Fibroblast of villous mesenchyme (primary cell): ENCODE measurements around the gene DHRS2. TPM values are rescaled to one million over a fixed set of nuclear protein-coding genes. Genes with fewer than 3 reads are reported as not detected.

ENCODE experiments used
- DNase-seq: peaks from one replicate; pipeline ENCODE4 v3.0.0-alpha.2; 2010; ENCODE audit warnings: low read depth
- H3K4me3 ChIP-seq: 2 replicates; pipeline ENCODE4 v1.5.1; 2011; ENCODE audit warnings: low read depth, mild to moderate bottlenecking, low read length
- total RNA-seq: library from RNA; depleted of rRNA; stranded (reverse); fragments of >200 nt; gene quantifications from 2 replicates; pipeline ENCODE4 v1.2.3, GENCODE V29; 2012
- TF ChIP-seq, protein P1 (sequence below): IDR thresholded peaks from 2 replicates; pipeline ENCODE4 v1.5.1; 2012; ENCODE audit warnings: low read depth, mild to moderate bottlenecking, low read length; ENCODE audit not compliant: insufficient read depth

Gene DHRS2
- total RNA-seq, 1 donor = 0.43 TPM

DNA sequence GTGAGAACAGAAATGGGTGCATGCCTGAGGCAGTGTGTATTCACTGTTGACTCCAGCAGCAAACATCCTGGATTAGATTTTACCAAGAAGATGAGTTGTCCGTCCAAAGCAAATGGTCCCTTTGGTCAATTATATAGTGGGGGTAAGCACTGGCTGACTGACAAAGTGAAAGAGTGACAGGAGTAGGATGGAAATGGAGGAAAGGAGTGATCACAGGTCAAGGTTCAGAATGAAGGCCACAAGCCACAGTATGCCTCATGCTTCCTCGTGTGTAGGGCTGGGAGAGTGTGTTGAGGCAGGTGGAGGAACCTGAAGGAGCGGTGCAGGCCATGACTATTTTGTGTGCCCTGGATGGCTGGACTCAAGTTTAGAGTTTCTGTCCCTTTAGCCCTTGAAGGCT, 14.3 kb downstream of the DHRS2 start:
- TF ChIP-seq, protein P1, sequence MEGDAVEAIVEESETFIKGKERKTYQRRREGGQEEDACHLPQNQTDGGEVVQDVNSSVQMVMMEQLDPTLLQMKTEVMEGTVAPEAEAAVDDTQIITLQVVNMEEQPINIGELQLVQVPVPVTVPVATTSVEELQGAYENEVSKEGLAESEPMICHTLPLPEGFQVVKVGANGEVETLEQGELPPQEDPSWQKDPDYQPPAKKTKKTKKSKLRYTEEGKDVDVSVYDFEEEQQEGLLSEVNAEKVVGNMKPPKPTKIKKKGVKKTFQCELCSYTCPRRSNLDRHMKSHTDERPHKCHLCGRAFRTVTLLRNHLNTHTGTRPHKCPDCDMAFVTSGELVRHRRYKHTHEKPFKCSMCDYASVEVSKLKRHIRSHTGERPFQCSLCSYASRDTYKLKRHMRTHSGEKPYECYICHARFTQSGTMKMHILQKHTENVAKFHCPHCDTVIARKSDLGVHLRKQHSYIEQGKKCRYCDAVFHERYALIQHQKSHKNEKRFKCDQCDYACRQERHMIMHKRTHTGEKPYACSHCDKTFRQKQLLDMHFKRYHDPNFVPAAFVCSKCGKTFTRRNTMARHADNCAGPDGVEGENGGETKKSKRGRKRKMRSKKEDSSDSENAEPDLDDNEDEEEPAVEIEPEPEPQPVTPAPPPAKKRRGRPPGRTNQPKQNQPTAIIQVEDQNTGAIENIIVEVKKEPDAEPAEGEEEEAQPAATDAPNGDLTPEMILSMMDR = no peak
- DNase-seq = no peak
- no peak overlapping the region for H3K4me3 ChIP-seq

DNA sequence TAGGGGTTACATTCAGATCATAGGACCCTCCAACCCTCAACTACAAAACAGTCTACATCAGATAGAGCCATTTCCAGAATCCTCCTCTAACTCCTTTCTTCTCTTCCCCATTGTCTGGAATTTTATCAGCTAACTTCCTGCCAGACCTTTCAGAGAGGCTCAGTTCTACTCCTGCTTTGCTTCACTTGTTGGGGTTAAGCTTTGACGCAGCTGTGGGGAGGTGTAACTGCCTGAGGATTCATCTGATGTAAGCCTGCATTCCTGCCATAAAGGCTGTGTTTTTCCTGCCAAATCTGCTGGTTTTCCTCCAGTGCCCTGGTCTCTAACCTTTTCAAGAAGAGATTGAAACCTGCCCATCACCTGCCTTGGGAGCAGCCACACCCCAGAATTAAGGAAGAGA, 16.9 kb downstream of the DHRS2 start:
- H3K4me3 ChIP-seq = no peak overlapping the region
- DNase-seq = peak; percentile 14
- TF ChIP-seq, protein P1 = no peak

DNA sequence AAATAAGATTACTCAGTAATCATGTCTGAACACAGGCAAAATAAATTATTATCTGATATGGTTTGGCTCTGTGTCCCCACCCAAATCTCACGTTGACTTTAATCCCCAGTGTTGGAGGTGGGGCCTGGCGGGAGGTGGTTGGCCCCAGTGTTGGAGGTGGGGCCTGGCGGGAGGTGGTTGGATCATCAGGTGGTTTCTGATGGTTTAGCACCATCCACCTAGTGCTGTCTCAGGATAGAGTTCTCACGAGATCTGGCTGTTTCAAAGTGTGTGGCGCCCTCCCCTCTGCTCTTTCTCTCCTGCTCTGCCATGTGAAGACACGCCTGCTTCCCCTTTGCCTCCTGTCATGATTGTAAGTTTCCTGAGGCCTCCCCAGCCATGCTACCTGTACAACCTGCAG, 18.1 kb downstream of the DHRS2 start:
- DNase-seq = no peak
- TF ChIP-seq, protein P1 = no peak
- no peak overlapping the region for H3K4me3 ChIP-seq

DNA sequence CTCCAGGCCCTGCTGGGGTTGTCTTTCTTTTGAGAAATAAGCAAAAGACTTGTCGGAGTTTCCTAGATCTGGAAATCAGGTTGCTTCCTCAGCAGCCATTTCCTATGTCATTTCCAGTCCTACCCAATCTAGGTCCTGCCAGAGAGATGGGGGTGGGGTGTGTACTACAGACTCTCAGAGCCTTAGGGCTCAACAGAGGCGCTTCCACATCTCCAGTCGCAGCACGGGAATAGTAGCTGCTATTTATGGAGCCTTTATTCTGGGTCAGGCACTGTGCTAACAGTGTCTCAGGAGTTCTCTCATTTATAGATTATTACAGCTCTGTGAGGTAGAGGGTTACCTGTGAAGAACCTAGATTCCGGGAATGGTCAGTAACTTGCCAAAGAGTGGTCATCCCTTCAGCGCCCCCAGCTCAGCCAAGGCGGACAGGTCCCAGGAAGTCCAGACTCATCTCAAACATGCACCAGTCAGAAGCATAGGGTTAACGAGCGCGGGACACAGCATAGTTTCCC, 21.9 kb downstream of the DHRS2 start:
- TF ChIP-seq, protein P1 = no peak
- DNase-seq = no peak
- H3K4me3 ChIP-seq = no peak overlapping the region

DNA sequence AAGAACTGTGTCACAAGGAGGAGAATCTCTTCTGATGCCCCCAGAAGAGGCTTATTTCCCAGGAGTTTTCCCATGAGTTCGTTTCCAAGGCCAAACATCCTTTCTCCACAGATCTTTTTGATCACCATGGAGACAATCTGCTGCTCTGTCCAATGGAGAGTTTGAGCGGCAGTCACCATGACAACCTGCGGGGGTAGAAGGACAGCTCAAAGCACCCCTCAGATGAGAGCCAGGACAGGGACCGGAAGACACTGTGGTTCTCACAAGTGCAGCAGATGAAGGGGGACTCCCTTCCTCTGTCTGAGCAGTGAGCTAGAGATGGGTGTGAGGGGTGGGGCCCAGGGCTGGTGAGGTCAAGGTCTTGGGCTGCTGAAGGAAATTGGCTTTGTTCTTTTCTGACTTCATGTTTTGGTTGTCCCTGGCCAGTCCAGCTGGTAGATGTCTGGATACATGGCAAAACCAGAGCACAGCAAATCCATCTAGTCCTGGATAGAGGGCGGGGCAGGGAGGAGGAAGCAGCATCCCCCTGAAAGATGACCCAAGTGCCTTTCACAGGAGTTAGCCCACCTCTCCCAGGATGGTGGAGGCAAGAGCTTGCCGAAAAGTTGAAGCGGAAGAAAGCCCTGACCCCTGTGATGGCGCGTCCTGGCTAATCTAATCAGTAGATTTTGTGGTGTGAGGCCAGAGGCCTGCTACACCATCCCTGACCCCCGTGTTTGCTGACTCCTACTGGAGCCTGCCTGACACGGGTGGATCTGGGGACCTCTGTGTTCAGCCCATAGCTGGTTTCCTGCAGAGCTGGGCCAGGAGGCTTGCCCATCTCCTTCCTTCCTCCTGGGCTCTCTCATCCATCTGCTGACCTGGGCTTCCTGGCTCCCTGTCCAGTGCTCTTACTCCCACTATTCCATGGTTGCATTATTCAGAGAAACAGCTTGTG, 24.4 kb downstream of the DHRS2 start:
- TF ChIP-seq, protein P1 = no peak
- no peak for DNase-seq

DNA sequence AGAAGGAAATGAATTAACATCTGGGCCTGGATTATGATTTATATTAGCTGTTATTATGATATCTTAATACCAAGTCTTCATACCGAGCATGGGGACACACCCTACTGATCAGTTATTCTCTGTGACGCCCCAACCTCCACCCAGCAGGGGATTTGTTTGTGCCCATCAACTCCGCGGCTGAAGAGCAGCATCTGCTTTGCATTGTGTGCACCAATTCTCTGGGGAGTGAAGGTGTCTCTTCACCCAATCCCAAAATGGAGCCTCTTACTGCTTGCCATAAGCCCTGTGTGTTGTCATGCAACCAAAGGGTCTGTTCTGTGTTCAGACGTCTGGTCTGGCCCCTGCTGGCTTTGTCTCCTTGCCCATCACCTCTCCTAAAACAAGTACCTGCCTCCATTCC, 25.4 kb downstream of the DHRS2 start:
- TF ChIP-seq, protein P1 = no peak
- no peak overlapping the region for H3K4me3 ChIP-seq
- no peak for DNase-seq

More for the DNA sequence above, 24.4 kb downstream of the DHRS2 start:
- H3K4me3 ChIP-seq = no peak overlapping the region
